ENCODE data around the gene ARHGEF33.

ARHGEF33 gene

DNA sequence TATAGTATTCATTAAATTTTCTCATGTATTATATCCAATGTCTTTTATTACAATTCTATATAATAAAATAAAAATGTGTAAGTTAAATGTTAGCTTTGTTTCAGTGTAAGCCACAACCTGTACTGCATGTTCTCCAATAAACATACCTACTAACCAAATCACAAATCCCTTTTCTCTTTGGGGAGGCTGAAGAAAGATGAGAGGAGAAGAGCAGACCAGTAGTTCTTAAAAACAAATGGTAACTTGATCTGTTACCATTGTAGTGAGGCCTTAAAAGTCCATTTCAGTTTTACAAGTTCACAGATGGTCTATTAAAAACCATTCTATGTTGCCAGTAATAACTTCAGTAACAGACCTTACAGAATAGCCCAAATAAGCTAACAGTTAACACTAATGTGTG, 130.7 kb downstream of the ARHGEF33 start:
- CTCF ChIA-PET, result interaction anchor here (0.7 to 2.4 kb wide), 4 partner anchors 14 to 209 kb away, joined by 4 to 7 read pairs (median 6); no protein-coding TSS in a partner anchor
- H3K9me3 ChIP-seq (ENCODE audit: control insufficient read depth, insufficient read depth, low read depth, low read length), result no peaks in the 10 kb centered on the region
- peaks cover 11% of the 10 kb centered on the region for H3K4me1 ChIP-seq (ENCODE audit: control insufficient read depth, insufficient read depth, low read length)
- no peak overlapping the region for H3K27ac ChIP-seq (ENCODE audit: extremely low read depth, low read depth, low read length)
- POLR2A ChIA-PET, result no interaction called here
- H3K4me3 ChIP-seq (ENCODE audit: low read depth, low read length), result no peak overlapping the region
- TF ChIP-seq, protein P1, sequence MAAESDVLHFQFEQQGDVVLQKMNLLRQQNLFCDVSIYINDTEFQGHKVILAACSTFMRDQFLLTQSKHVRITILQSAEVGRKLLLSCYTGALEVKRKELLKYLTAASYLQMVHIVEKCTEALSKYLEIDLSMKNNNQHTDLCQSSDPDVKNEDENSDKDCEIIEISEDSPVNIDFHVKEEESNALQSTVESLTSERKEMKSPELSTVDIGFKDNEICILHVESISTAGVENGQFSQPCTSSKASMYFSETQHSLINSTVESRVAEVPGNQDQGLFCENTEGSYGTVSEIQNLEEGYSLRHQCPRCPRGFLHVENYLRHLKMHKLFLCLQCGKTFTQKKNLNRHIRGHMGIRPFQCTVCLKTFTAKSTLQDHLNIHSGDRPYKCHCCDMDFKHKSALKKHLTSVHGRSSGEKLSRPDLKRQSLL (tag by site-specific recombination; IDR thresholded peaks at IDR 0.05), result no peak
- TF ChIP-seq MZF1 (tag by site-specific recombination; IDR thresholded peaks at IDR 0.05; ENCODE audit: borderline replicate concordance) (peak; percentile 96; the same call in 1 of the 2 replicates), ZNF398 (tag by site-specific recombination; IDR thresholded peaks at IDR 0.05) (no peak), ZNF549 (tag by site-specific recombination; IDR thresholded peaks at IDR 0.05) (no peak), ZNF112 (tag by site-specific recombination; IDR thresholded peaks at IDR 0.05) (no peak), BCL6B (tag by site-specific recombination; IDR thresholded peaks at IDR 0.05) (no peak), HOXD13 (CRISPR knock-in tag; IDR thresholded peaks at IDR 0.05; ENCODE audit: borderline replicate concordance) (no peak), ZNF366 (tag by site-specific recombination; conservative IDR thresholded peaks at IDR 0.05) (no peak), ELK4 (IDR thresholded peaks at IDR 0.05; ENCODE audit: borderline replicate concordance, low read depth, low read length) (no peak), KLF16 (tag by site-specific recombination; IDR thresholded peaks at IDR 0.05) (no peak), PRDM6 (tag by site-specific recombination; IDR thresholded peaks at IDR 0.05) (peak; percentile 75), ZFHX2 (tag by site-specific recombination; conservative IDR thresholded peaks at IDR 0.05) (no peak), ZNF335 (tag by site-specific recombination; conservative IDR thresholded peaks at IDR 0.05) (no peak), ZFP41 (tag by site-specific recombination; IDR thresholded peaks at IDR 0.05; ENCODE audit: borderline replicate concordance) (no peak)
- TF ChIP-seq, protein P2, sequence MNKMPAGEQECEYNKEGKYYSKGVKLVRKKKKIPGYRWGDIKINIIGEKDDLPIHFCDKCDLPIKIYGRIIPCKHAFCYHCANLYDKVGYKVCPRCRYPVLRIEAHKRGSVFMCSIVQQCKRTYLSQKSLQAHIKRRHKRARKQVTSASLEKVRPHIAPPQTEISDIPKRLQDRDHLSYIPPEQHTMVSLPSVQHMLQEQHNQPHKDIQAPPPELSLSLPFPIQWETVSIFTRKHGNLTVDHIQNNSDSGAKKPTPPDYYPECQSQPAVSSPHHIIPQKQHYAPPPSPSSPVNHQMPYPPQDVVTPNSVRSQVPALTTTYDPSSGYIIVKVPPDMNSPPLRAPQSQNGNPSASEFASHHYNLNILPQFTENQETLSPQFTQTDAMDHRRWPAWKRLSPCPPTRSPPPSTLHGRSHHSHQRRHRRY (tag by site-specific recombination; IDR thresholded peaks at IDR 0.05), result no peak
- peaks cover 0 to 8% of the 10 kb centered on the region in 2 experiments; a peak in 1 of 3 replicates for H3K36me3 ChIP-seq (ENCODE audit: control insufficient read depth in 2 of 2, insufficient read depth in 1 of 2, low read length in 2 of 2)

DNA sequence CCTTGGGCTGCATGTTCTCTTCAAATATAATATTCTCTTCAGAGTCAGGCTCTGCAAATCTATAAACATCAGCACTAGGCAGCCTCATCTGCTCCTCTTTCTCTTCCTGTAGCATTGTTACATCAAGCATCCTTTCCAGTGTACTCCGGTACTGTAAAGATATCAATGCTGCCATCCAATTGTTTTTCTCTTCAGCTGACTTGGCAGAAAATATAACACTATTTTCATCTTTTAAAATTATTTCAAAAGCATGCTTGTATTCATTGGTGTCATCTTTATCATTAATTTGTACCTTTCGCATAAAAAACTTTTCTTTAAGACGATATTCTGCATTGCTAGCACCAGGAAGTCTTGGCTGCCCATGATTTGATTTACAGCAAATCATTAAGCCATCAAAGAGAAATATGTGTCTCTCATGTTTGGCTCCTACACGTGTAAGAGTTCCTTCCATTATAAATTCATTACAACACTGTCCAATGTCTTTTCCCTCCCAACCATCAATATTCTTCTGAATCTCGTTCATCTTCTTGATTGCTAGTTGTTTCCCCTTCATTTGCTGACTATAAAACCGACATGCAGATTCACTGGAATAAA, 133.1 kb downstream of the ARHGEF33 start:
- Histone ChIP-seq H3K4me3 (ENCODE audit: low read depth, low read length) (no peak overlapping the region), H3K9me3 (ENCODE audit: control insufficient read depth, insufficient read depth, low read depth, low read length) (no peaks in the 10 kb centered on the region), H3K36me3 (ENCODE audit: control insufficient read depth in 2 of 2, insufficient read depth in 1 of 2, low read length in 2 of 2) (peaks cover 0 to 8% of the 10 kb centered on the region in 2 experiments; a peak in 1 of 3 replicates), H3K27ac (ENCODE audit: extremely low read depth, low read depth, low read length) (no peak overlapping the region), H3K4me1 (ENCODE audit: control insufficient read depth, insufficient read depth, low read length) (peaks cover 11% of the 10 kb centered on the region)
- POLR2A ChIA-PET, result no interaction called here
- CTCF ChIA-PET, result no interaction called here
- TF ChIP-seq PRDM1 (tag by site-specific recombination; IDR thresholded peaks at IDR 0.05) (0 out of 2 replicates have a peak, but pooled peaks have one; percentile 29), ZNF837 (tag by site-specific recombination; IDR thresholded peaks at IDR 0.05) (no peak), ZEB2 (tag by site-specific recombination; IDR thresholded peaks at IDR 0.05) (no peak), ZNF140 (tag by site-specific recombination; IDR thresholded peaks at IDR 0.05) (no peak), ZNF830 (tag by site-specific recombination; IDR thresholded peaks at IDR 0.05; ENCODE audit: low read depth) (no peak), ZBTB17 (tag by site-specific recombination; IDR thresholded peaks at IDR 0.05) (peak; percentile 43; the same call in 1 of the 2 replicates)
- TF ChIP-seq, protein P3, sequence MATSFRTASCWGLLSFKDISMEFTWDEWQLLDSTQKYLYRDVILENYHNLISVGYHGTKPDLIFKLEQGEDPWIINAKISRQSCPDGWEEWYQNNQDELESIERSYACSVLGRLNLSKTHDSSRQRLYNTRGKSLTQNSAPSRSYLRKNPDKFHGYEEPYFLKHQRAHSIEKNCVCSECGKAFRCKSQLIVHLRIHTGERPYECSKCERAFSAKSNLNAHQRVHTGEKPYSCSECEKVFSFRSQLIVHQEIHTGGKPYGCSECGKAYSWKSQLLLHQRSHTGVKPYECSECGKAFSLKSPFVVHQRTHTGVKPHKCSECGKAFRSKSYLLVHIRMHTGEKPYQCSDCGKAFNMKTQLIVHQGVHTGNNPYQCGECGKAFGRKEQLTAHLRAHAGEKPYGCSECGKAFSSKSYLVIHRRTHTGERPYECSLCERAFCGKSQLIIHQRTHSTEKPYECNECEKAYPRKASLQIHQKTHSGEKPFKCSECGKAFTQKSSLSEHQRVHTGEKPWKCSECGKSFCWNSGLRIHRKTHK (tag by site-specific recombination; IDR thresholded peaks at IDR 0.05), result no peak
